ENCODE measurements around the gene DEFB132. TPM values are rescaled to one million over a fixed set of nuclear protein-coding genes. Genes with fewer than 3 reads are reported as not detected.

DEFB132 gene
- total and polyA plus RNA-seq, 9 of the 15 experiments (the other 6 are each of a cell fraction or from before 2014, with no cell fraction given), result not detected

DNA sequence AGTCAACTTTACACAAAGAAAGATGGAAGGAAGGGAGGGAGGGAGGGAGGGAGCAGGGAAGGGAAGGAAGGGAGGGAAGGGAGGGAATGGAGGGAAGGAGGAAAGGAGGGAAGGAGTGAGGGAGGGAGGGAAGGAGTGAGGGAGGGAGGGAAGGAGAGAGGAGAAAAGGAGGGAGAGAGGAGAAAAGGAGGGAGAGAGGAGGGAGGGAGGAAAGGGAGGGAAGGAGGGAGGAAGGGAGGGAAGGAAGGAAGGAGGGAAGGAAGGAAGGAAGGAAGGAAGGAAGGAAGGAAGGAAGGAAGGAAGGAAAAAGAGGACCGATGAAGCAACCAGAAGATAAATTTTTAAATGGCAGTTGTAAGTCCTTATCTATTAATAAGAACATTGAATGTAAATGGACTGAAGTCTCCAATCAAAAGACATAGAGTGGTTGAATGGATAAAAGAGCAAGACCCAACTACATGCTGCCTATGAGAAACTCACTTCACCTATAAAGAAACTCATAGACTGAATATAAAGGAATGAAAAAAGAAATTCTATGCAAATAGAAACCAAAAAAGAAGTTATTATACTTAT is 36.2 kb upstream of the DEFB132 start:
- Histone ChIP-seq H3K9ac (ENCODE audit: insufficient read depth in 1 of 2, low read depth in 2 of 2, low read length in 2 of 2) (no peak overlapping the region), H3K79me2 (ENCODE audit: control insufficient read depth, insufficient read depth, low read length) (no peaks in the 10 kb centered on the region), H3K4me3 (no peak overlapping the region), H3K36me3 (ENCODE audit: control insufficient read depth, insufficient read depth, low read length) (no peaks in the 10 kb centered on the region), H3K4me1 (replicated peaks in 1 of 2; ENCODE audit: control insufficient read depth in 2 of 2, insufficient read depth in 2 of 2, low read length in 2 of 2) (no peaks in the 10 kb centered on the region), H3K9me3 (replicated peaks; ENCODE audit: control insufficient read depth, insufficient read depth, low read depth, low read length) (no peaks in the 10 kb centered on the region), H2AFZ (ENCODE audit: low read depth, low read length) (no peak overlapping the region), H3K9me1 (ENCODE audit: control insufficient read depth, insufficient read depth, low read length) (no peaks in the 10 kb centered on the region), H3K27ac (ENCODE audit: extremely low read depth, low read depth, low read length) (no peak overlapping the region), H3K4me2 (ENCODE audit: insufficient read depth, low read length) (no peak overlapping the region), H3K27me3 (ENCODE audit: control insufficient read depth in 2 of 2, insufficient read depth in 2 of 2, low read length in 2 of 2) (0 out of 5 replicates have a peak, but pooled peaks cover 0 to 4% of the 10 kb centered on the region in 2 experiments), H4K20me1 (replicated peaks; ENCODE audit: control insufficient read depth, insufficient read depth, low read length) (no peaks in the 10 kb centered on the region)
- no CpG with 5 or more reads among the region's 1 CpG for WGBS (ENCODE audit: insufficient coverage, low coverage, missing lambda C conversion rate)
- POLR2A ChIA-PET, result no interaction called here
- BruUV-seq (replicated peaks), result no TSS peak
- CTCF ChIA-PET (ENCODE audit: low intra/inter-chr PET ratio), result no interaction called here
- ATAC-seq (no peak), FAIRE-seq (no peak), DNase-seq (ENCODE audit: extremely low read depth in 1 of 4, low spot score in 3 of 4) (no peak)
- no peak for TF ChIP-seq RBFOX2 (IDR thresholded peaks at IDR 0.05; ENCODE audit: low read depth, low read length)
- peak; percentile 73 for TF ChIP-seq HNRNPK (IDR thresholded peaks at IDR 0.05; ENCODE audit: low read depth, low read length, poor library complexity, severe bottlenecking)
- no peak for TF ChIP-seq TEAD4 (IDR thresholded peaks at IDR 0.05; ENCODE audit: low read length)
- no peak for TF ChIP-seq TEAD4 (CRISPR knock-in tag; IDR thresholded peaks at IDR 0.05; ENCODE audit: borderline replicate concordance)
- no peak for TF ChIP-seq BCL6 (CRISPR knock-in tag; IDR thresholded peaks at IDR 0.05)
- no peak for TF ChIP-seq ZNF551 (CRISPR knock-in tag; IDR thresholded peaks at IDR 0.05)
- no peak for TF ChIP-seq CAMTA2 (CRISPR knock-in tag; conservative IDR thresholded peaks at IDR 0.05)
- TF ChIP-seq PCBP2 (IDR thresholded peaks at IDR 0.05; ENCODE audit: low read depth, low read length, poor library complexity, severe bottlenecking), result peak; percentile 82
- no peak for TF ChIP-seq ZNF408 (CRISPR knock-in tag; IDR thresholded peaks at IDR 0.05; ENCODE audit: low read depth)
- no peak for TF ChIP-seq CBFA2T3 (IDR thresholded peaks at IDR 0.05)
- TF ChIP-seq, protein P1, sequence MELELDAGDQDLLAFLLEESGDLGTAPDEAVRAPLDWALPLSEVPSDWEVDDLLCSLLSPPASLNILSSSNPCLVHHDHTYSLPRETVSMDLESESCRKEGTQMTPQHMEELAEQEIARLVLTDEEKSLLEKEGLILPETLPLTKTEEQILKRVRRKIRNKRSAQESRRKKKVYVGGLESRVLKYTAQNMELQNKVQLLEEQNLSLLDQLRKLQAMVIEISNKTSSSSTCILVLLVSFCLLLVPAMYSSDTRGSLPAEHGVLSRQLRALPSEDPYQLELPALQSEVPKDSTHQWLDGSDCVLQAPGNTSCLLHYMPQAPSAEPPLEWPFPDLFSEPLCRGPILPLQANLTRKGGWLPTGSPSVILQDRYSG (tag; conservative IDR thresholded peaks at IDR 0.05; ENCODE audit: low read depth), result no peak
- TF ChIP-seq NONO (IDR thresholded peaks at IDR 0.05; ENCODE audit: low read depth in 2 of 2, low read length in 1 of 2), result no peak
- no peak for TF ChIP-seq HDAC8 (tag; IDR thresholded peaks at IDR 0.05)
- TF ChIP-seq MNT (conservative IDR thresholded peaks at IDR 0.05), result no peak
- in situ Hi-C loops (cut with MboI), result no loop called here
- intact Hi-C loops (cut with micrococcal nuclease), result no loop called here
